GM23338 (cell line): ENCODE data around the gene PLA2G1B. TPM values are rescaled to one million over a fixed set of nuclear protein-coding genes. Genes with fewer than 3 reads are reported as not detected.
A peak's percentile ranks its signal among the peaks of the same experiment; 100 is the strongest.

ENCODE experiments used
- ATAC-seq: fragments of 200-7000 bp; cut with Tn5 transposase; 3 replicates; pipeline ENCODE4 v1.9.1; 2020
- DNase-seq: peaks from one replicate; pipeline ENCODE4 v3.0.0-alpha.2; 2015; ENCODE audit warnings: low spot score
- H2AFZ ChIP-seq: fragments of 200-600 bp; sonication (generic); 2 replicates; pipeline ENCODE4 v1.8.0; 2016; ENCODE audit warnings: antibody characterized with exemption, mild to moderate bottlenecking, moderate library complexity
- H3F3A ChIP-seq: fragments of 200-600 bp; sonication (generic); replicated peaks from 2 replicates; pipeline ENCODE4 v1.8.0; 2017; ENCODE audit warnings: antibody characterized with exemption, mixed run types, low read depth
- H3K27ac ChIP-seq: fragments of 200-600 bp; sonication (generic); 2 replicates; pipeline ENCODE4 v1.6.1; 2016; ENCODE audit warnings: low read depth
- H3K27me3 ChIP-seq: fragments of 200-600 bp; sonication (generic); 2 replicates; pipeline ENCODE4 v1.8.0; 2016; ENCODE audit warnings: mild to moderate bottlenecking, mixed run types, moderate library complexity; ENCODE audit not compliant: insufficient read depth
- H3K36me3 ChIP-seq: fragments of 200-600 bp; sonication (generic); 2 replicates; pipeline ENCODE4 v1.8.0; 2016; ENCODE audit warnings: mild to moderate bottlenecking; ENCODE audit not compliant: insufficient read depth
- H3K4me1 ChIP-seq: fragments of 200-600 bp; sonication (generic); 2 replicates; pipeline ENCODE4 v1.8.0; 2016; ENCODE audit warnings: mild to moderate bottlenecking, moderate library complexity; ENCODE audit not compliant: insufficient read depth
- H3K4me2 ChIP-seq: fragments of 200-600 bp; sonication (generic); 2 replicates; pipeline ENCODE4 v1.7.1; 2017; ENCODE audit warnings: mixed run types
- H3K4me3 ChIP-seq: fragments of 200-600 bp; sonication (generic); 2 replicates; pipeline ENCODE4 v1.6.1; 2016; ENCODE audit warnings: mixed run types
- H3K79me2 ChIP-seq: fragments of 200-600 bp; sonication (generic); replicated peaks from 2 replicates; pipeline ENCODE4 v1.8.0; 2017; ENCODE audit warnings: mild to moderate bottlenecking; ENCODE audit not compliant: insufficient read depth
- H3K9me2 ChIP-seq: fragments of 200-600 bp; sonication (generic); 2 replicates; pipeline ENCODE4 v1.8.0; 2017; ENCODE audit not compliant: insufficient read depth
- H4K20me1 ChIP-seq: fragments of 200-600 bp; sonication (generic); replicated peaks from 2 replicates; pipeline ENCODE4 v1.8.0; 2017; ENCODE audit warnings: mild to moderate bottlenecking; ENCODE audit not compliant: insufficient read depth
- H3K27ac Mint-ChIP-seq: 2 replicates; pipeline ENCODE4 v1.8.0; 2020; ENCODE audit warnings: inconsistent platforms, mild to moderate bottlenecking, moderate library complexity, mixed read lengths
- H3K27me3 Mint-ChIP-seq: 3 replicates; pipeline ENCODE4 v1.8.0; 2022; ENCODE audit warnings: low read depth, mild to moderate bottlenecking, moderate library complexity, mixed read lengths, inconsistent platforms; ENCODE audit not compliant: insufficient read depth, poor library complexity
- H3K36me3 Mint-ChIP-seq: 3 replicates; pipeline ENCODE4 v1.8.0; 2021; ENCODE audit warnings: low read depth, mild to moderate bottlenecking, inconsistent platforms, moderate library complexity, mixed read lengths
- H3K4me1 Mint-ChIP-seq: 3 replicates; pipeline ENCODE4 v1.8.0; 2020; ENCODE audit warnings: mild to moderate bottlenecking, inconsistent platforms, mixed read lengths
- H3K4me3 Mint-ChIP-seq: 3 replicates; pipeline ENCODE4 v1.8.0; 2021; ENCODE audit warnings: moderate library complexity, mild to moderate bottlenecking, inconsistent platforms, mixed read lengths
- H3K9me3 Mint-ChIP-seq: 3 replicates; pipeline ENCODE4 v1.8.0; 2020; ENCODE audit warnings: moderate library complexity, mild to moderate bottlenecking, inconsistent platforms, mixed read lengths
- CREB1 ChIP-seq: fragments of 250-450 bp; sonication (Bioruptor Pico); IDR thresholded peaks from 2 replicates; pipeline ENCODE4 v1.5.0; 2020; ENCODE audit warnings: low read depth, mild to moderate bottlenecking, moderate library complexity
- EZH2phosphoT487 ChIP-seq: fragments of 200-600 bp; sonication (generic); IDR thresholded peaks from one replicate; pipeline ENCODE4 v1.8.1; 2018; ENCODE audit warnings: antibody characterized with exemption; ENCODE audit not compliant: unreplicated experiment
- JUNB ChIP-seq: IDR thresholded peaks from one replicate; pipeline ENCODE4 v1.6.1; 2016; ENCODE audit warnings: antibody characterized with exemption; ENCODE audit not compliant: unreplicated experiment
- NANOG ChIP-seq: IDR thresholded peaks from 2 replicates; pipeline ENCODE4 v1.6.1; 2016; ENCODE audit warnings: antibody characterized with exemption, borderline replicate concordance
- POLR2AphosphoS5 ChIP-seq: IDR thresholded peaks from 2 replicates; pipeline ENCODE4 v1.6.1; 2016; ENCODE audit warnings: antibody characterized with exemption, low read depth
- STAT1 ChIP-seq: IDR thresholded peaks from one replicate; pipeline ENCODE4 v1.6.1; 2016; ENCODE audit warnings: antibody characterized with exemption; ENCODE audit not compliant: unreplicated experiment
- ZNF114 ChIP-seq: fragments of 250-450 bp; sonication (Bioruptor Pico); IDR thresholded peaks from 2 replicates; pipeline ENCODE4 v1.5.0; 2020; ENCODE audit warnings: mild to moderate bottlenecking, moderate library complexity
- polyA plus RNA-seq: library from polyadenylated mRNA; unstranded; fragments of >200 nt; fragmentation: Nextera tagmentation; extraction: Ambion mirVana; gene quantifications from 2 replicates; pipeline ENCODE4 v1.2.1, GENCODE V29; 2016
- total RNA-seq: library from RNA; depleted of rRNA; stranded (reverse); fragments of >200 nt; shearing (Covaris generic); gene quantifications from 2 replicates; pipeline ENCODE4 v1.2.3, GENCODE V29; 2014
- TF ChIP-seq, protein P1 (sequence below): fragments of 250-450 bp; sonication (Bioruptor Pico); IDR thresholded peaks from 2 replicates; pipeline ENCODE4 v1.5.0; 2020; ENCODE audit warnings: mild to moderate bottlenecking, moderate library complexity
- TF ChIP-seq, protein P2 (sequence below): IDR thresholded peaks from 2 replicates; pipeline ENCODE4 v1.6.1; 2016; ENCODE audit warnings: antibody characterized with exemption
- TF ChIP-seq, protein P3 (sequence below), 2 experiments: fragments of 200-600 bp in 1 of 2; sonication (generic) in 1 of 2; conservative IDR thresholded peaks; 2 replicates each; pipeline versions ENCODE4 v1.5.1 to v1.6.1; 2016 to 2017; ENCODE audit warnings: antibody characterized with exemption in 2 of 2, low read depth in 2 of 2, mild to moderate bottlenecking in 2 of 2, moderate library complexity in 1 of 2
- TF ChIP-seq, protein P4 (sequence below): IDR thresholded peaks from one replicate; pipeline ENCODE4 v1.6.1; 2018; ENCODE audit warnings: antibody characterized with exemption; ENCODE audit not compliant: unreplicated experiment

The PLA2G1B gene
- total and polyA plus RNA-seq, 2 experiments from 2014 or later: not detected

DNA sequence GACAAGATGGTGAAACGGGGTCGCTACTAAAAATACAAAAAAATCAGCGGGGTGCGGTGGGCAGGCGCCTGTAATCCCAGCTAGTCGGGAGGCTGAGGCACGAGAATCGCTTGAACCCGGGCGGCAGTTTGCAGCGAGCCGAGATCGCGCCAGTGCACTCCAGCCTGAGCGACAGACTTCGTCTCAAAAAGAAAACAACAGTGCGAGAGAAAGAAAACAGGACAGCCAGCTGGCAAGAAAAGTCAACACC, 35.2 kb downstream of the PLA2G1B start:
- no peaks in the 10 kb centered on the region for H3K9me3 Mint-ChIP-seq

More for the DNA sequence above, 35.2 kb downstream of the PLA2G1B start:
- TF ChIP-seq ZNF114 (CRISPR knock-in tag) (no peak), JUNB (no peak), POLR2AphosphoS5 (no peak), STAT1 (no peak), CREB1 (no peak), NANOG (no peak), EZH2phosphoT487 (no peak)
- TF ChIP-seq, protein P1, sequence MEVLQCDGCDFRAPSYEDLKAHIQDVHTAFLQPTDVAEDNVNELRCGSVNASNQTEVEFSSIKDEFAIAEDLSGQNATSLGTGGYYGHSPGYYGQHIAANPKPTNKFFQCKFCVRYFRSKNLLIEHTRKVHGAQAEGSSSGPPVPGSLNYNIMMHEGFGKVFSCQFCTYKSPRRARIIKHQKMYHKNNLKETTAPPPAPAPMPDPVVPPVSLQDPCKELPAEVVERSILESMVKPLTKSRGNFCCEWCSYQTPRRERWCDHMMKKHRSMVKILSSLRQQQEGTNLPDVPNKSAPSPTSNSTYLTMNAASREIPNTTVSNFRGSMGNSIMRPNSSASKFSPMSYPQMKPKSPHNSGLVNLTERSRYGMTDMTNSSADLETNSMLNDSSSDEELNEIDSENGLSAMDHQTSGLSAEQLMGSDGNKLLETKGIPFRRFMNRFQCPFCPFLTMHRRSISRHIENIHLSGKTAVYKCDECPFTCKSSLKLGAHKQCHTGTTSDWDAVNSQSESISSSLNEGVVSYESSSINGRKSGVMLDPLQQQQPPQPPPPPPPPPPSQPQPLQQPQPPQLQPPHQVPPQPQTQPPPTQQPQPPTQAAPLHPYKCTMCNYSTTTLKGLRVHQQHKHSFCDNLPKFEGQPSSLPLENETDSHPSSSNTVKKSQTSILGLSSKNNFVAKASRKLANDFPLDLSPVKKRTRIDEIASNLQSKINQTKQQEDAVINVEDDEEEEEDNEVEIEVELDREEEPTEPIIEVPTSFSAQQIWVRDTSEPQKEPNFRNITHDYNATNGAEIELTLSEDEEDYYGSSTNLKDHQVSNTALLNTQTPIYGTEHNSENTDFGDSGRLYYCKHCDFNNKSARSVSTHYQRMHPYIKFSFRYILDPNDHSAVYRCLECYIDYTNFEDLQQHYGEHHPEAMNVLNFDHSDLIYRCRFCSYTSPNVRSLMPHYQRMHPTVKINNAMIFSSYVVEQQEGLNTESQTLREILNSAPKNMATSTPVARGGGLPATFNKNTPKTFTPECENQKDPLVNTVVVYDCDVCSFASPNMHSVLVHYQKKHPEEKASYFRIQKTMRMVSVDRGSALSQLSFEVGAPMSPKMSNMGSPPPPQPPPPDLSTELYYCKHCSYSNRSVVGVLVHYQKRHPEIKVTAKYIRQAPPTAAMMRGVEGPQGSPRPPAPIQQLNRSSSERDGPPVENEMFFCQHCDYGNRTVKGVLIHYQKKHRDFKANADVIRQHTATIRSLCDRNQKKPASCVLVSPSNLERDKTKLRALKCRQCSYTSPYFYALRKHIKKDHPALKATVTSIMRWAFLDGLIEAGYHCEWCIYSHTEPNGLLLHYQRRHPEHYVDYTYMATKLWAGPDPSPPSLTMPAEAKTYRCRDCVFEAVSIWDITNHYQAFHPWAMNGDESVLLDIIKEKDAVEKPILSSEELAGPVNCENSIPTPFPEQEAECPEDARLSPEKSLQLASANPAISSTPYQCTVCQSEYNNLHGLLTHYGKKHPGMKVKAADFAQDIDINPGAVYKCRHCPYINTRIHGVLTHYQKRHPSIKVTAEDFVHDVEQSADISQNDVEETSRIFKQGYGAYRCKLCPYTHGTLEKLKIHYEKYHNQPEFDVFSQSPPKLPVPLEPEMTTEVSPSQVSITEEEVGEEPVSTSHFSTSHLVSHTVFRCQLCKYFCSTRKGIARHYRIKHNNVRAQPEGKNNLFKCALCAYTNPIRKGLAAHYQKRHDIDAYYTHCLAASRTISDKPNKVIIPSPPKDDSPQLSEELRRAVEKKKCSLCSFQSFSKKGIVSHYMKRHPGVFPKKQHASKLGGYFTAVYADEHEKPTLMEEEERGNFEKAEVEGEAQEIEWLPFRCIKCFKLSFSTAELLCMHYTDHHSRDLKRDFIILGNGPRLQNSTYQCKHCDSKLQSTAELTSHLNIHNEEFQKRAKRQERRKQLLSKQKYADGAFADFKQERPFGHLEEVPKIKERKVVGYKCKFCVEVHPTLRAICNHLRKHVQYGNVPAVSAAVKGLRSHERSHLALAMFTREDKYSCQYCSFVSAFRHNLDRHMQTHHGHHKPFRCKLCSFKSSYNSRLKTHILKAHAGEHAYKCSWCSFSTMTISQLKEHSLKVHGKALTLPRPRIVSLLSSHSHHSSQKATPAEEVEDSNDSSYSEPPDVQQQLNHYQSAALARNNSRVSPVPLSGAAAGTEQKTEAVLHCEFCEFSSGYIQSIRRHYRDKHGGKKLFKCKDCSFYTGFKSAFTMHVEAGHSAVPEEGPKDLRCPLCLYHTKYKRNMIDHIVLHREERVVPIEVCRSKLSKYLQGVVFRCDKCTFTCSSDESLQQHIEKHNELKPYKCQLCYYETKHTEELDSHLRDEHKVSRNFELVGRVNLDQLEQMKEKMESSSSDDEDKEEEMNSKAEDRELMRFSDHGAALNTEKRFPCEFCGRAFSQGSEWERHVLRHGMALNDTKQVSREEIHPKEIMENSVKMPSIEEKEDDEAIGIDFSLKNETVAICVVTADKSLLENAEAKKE (CRISPR knock-in tag): no peak
- TF ChIP-seq, protein P2, sequence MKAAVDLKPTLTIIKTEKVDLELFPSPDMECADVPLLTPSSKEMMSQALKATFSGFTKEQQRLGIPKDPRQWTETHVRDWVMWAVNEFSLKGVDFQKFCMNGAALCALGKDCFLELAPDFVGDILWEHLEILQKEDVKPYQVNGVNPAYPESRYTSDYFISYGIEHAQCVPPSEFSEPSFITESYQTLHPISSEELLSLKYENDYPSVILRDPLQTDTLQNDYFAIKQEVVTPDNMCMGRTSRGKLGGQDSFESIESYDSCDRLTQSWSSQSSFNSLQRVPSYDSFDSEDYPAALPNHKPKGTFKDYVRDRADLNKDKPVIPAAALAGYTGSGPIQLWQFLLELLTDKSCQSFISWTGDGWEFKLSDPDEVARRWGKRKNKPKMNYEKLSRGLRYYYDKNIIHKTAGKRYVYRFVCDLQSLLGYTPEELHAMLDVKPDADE: no peak
- TF ChIP-seq, protein P3, sequence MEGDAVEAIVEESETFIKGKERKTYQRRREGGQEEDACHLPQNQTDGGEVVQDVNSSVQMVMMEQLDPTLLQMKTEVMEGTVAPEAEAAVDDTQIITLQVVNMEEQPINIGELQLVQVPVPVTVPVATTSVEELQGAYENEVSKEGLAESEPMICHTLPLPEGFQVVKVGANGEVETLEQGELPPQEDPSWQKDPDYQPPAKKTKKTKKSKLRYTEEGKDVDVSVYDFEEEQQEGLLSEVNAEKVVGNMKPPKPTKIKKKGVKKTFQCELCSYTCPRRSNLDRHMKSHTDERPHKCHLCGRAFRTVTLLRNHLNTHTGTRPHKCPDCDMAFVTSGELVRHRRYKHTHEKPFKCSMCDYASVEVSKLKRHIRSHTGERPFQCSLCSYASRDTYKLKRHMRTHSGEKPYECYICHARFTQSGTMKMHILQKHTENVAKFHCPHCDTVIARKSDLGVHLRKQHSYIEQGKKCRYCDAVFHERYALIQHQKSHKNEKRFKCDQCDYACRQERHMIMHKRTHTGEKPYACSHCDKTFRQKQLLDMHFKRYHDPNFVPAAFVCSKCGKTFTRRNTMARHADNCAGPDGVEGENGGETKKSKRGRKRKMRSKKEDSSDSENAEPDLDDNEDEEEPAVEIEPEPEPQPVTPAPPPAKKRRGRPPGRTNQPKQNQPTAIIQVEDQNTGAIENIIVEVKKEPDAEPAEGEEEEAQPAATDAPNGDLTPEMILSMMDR (conservative IDR thresholded peaks at IDR 0.05; ENCODE audit: low read depth in 2 of 2): no peak
- TF ChIP-seq, protein P4, sequence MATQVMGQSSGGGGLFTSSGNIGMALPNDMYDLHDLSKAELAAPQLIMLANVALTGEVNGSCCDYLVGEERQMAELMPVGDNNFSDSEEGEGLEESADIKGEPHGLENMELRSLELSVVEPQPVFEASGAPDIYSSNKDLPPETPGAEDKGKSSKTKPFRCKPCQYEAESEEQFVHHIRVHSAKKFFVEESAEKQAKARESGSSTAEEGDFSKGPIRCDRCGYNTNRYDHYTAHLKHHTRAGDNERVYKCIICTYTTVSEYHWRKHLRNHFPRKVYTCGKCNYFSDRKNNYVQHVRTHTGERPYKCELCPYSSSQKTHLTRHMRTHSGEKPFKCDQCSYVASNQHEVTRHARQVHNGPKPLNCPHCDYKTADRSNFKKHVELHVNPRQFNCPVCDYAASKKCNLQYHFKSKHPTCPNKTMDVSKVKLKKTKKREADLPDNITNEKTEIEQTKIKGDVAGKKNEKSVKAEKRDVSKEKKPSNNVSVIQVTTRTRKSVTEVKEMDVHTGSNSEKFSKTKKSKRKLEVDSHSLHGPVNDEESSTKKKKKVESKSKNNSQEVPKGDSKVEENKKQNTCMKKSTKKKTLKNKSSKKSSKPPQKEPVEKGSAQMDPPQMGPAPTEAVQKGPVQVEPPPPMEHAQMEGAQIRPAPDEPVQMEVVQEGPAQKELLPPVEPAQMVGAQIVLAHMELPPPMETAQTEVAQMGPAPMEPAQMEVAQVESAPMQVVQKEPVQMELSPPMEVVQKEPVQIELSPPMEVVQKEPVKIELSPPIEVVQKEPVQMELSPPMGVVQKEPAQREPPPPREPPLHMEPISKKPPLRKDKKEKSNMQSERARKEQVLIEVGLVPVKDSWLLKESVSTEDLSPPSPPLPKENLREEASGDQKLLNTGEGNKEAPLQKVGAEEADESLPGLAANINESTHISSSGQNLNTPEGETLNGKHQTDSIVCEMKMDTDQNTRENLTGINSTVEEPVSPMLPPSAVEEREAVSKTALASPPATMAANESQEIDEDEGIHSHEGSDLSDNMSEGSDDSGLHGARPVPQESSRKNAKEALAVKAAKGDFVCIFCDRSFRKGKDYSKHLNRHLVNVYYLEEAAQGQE: no peak
- H3K27ac ChIP-seq: peak overlapping the region; percentile 99
- no peaks in the 10 kb centered on the region for H3K27me3 ChIP-seq
- DNase-seq: no peak
- peak overlapping the region; percentile 54 for H3K4me3 ChIP-seq
- H3K27ac Mint-ChIP-seq: no peak overlapping the region
- H3K36me3 ChIP-seq: no peaks in the 10 kb centered on the region
- peaks cover 3% of the 10 kb centered on the region for H3K27me3 Mint-ChIP-seq
- H2AFZ ChIP-seq: no peak overlapping the region
- peak overlapping the region; percentile 75 for H3K4me2 ChIP-seq
- peaks cover 5% of the 10 kb centered on the region for H3K4me1 Mint-ChIP-seq
- peaks cover 4% of the 10 kb centered on the region; the same call in 1 of the 2 replicates for H3K4me1 ChIP-seq
- no peaks in the 10 kb centered on the region for H3K9me2 ChIP-seq
- H3K36me3 Mint-ChIP-seq: no peaks in the 10 kb centered on the region
- peaks cover 12% of the 10 kb centered on the region for H3F3A ChIP-seq
- no peak overlapping the region for H3K4me3 Mint-ChIP-seq
- H4K20me1 ChIP-seq: no peaks in the 10 kb centered on the region
- H3K79me2 ChIP-seq: no peaks in the 10 kb centered on the region
- peak; percentile 4 for ATAC-seq
